Panc1 (cell line): ENCODE measurements around the gene NUP153. TPM values are rescaled to one million over a fixed set of nuclear protein-coding genes. Genes with fewer than 3 reads are reported as not detected.
"Not testable (repeated sequence)": the region's sequence is repeated elsewhere in the genome, so short reads cannot be mapped to it uniquely, and the experiment has no call there.

ENCODE experiments used
- ATAC-seq: fragments of 200-7000 bp; cut with Tn5 transposase; 2 replicates; pipeline ENCODE4 v1.9.1; 2020; ENCODE audit warnings: mild to moderate bottlenecking, moderate library complexity
- BruUV-seq: library from RNA; stranded (reverse); fragments of 400-500 nt; replicated peaks from 2 replicates; lab custom pipeline; 2021; lab: Mats Ljungman, UMichigan
- CTCF ChIA-PET: fragments of 300-600 bp; sonication (Branson Sonifier 250); formaldehyde crosslinking; loops from one replicate; lab custom pipeline; 2022; ENCODE audit warnings: antibody characterized with exemption; lab: Charles Lee
- POLR2A ChIA-PET: fragments of 300-600 bp; sonication (Branson Sonifier 250); formaldehyde crosslinking; loops from one replicate; lab custom pipeline; 2022; ENCODE audit warnings: antibody characterized with exemption; lab: Charles Lee
- DNase-seq: peaks from one replicate; pipeline ENCODE4 v3.0.0-alpha.2; 2010; ENCODE audit warnings: low read depth, low spot score
- H3K27ac ChIP-seq: 2 replicates; pipeline ENCODE4 v1.5.1; 2011; ENCODE audit warnings: mild to moderate bottlenecking, low read length, inconsistent platforms
- H3K27me3 ChIP-seq: fragments of 200-500 bp; sonication (Bioruptor generic); 2 replicates; pipeline ENCODE4 v1.6.0; 2014; ENCODE audit warnings: low read length, inconsistent platforms; ENCODE audit not compliant: control insufficient read depth, insufficient read depth
- H3K36me3 ChIP-seq: fragments of 200-500 bp; sonication (Bioruptor generic); 2 replicates; pipeline ENCODE4 v1.5.1; 2014; ENCODE audit warnings: inconsistent platforms, mild to moderate bottlenecking, low read length, moderate library complexity; ENCODE audit not compliant: control insufficient read depth, insufficient read depth
- H3K4me1 ChIP-seq: 2 replicates; pipeline ENCODE4 v1.5.1; 2011; ENCODE audit warnings: inconsistent platforms, mild to moderate bottlenecking, low read length, moderate library complexity; ENCODE audit not compliant: control insufficient read depth, insufficient read depth
- H3K4me3 ChIP-seq, 2 experiments: 2 replicates each; pipeline ENCODE4 v1.5.1; 2011 to 2012; ENCODE audit warnings: low read depth in 2 of 2, low read length in 2 of 2, mild to moderate bottlenecking in 2 of 2, inconsistent platforms in 1 of 2, moderate library complexity in 1 of 2
- H3K9me3 ChIP-seq: fragments of 200-500 bp; sonication (Bioruptor generic); 2 replicates; pipeline ENCODE4 v1.5.1; 2014; ENCODE audit warnings: low read depth, mild to moderate bottlenecking, inconsistent platforms, low read length, moderate library complexity; ENCODE audit not compliant: control insufficient read depth, insufficient read depth
- POLR2AphosphoS5 ChIP-seq: IDR thresholded peaks from 2 replicates; pipeline ENCODE4 v1.6.1; 2012; ENCODE audit warnings: mild to moderate bottlenecking, low read depth, low read length, moderate library complexity
- SIN3A ChIP-seq: IDR thresholded peaks from 2 replicates; pipeline ENCODE4 v1.6.1; 2012; ENCODE audit warnings: low read depth, mild to moderate bottlenecking, low read length, moderate library complexity, borderline replicate concordance; ENCODE audit not compliant: insufficient read depth
- TCF7L2 ChIP-seq: IDR thresholded peaks from 2 replicates; pipeline ENCODE4 v1.6.1; 2011; ENCODE audit warnings: mild to moderate bottlenecking, low read depth, low read length, inconsistent platforms
- in situ Hi-C: cut with HindIII; loops from 2 replicates; pipeline ENCODE4 v1.10.0; 2016; ENCODE audit warnings: low sequenced_read_pairs, low pct_unique_long_range_greater_than_20kb
- intact Hi-C: fragments of 100-400 bp; cut with micrococcal nuclease; formaldehyde crosslinking; loops from one replicate; pipeline ENCODE4 v1.10.0; 2022; ENCODE audit not compliant: unreplicated experiment
- total RNA-seq: library from RNA; stranded (reverse); gene quantifications from one replicate; pipeline ENCODE4 v1.2.1, GENCODE V29; 2021; ENCODE audit not compliant: unreplicated experiment
- TF ChIP-seq, protein P1 (sequence below), 2 experiments: IDR thresholded peaks; 2 replicates each; pipeline ENCODE4 v1.6.1; 2011 to 2012; ENCODE audit warnings: low read depth in 2 of 2, control low read depth in 1 of 2, low read length in 1 of 2, mild to moderate bottlenecking in 1 of 2, moderate library complexity in 1 of 2; ENCODE audit not compliant: insufficient read depth in 1 of 2
- TF ChIP-seq, protein P2 (sequence below): fragments of 450-650 bp; IDR thresholded peaks from 2 replicates; pipeline ENCODE4 v1.5.1; 2017; ENCODE audit warnings: mild to moderate bottlenecking

NUP153 gene
- total RNA-seq, 1 experiment from 2014 or later, result 62.0 TPM

DNA sequence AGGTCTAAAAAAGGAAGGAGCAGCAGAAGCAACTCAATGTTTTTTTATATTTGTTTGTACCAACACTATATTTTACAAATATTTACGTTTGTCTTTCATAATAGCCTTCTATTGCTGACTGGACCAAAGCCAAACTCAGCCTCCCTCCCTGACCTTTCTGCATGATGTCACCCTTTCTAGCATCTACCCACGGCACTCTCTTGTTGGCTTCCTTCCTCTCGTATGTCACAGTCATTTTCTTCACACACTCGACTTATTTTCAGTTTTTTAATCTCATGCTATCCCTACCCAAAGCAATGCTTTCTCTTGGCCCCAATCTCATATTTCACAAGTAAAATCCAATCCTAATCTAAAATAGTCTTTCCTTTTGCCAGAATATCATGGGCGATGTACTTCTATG is 122.9 kb downstream of the NUP153 start:
- H3K9me3 ChIP-seq, result no peaks in the 10 kb centered on the region
- no TSS peak for BruUV-seq
- TF ChIP-seq TCF7L2 (no peak), SIN3A (no peak), POLR2AphosphoS5 (no peak)
- TF ChIP-seq, protein P1, sequence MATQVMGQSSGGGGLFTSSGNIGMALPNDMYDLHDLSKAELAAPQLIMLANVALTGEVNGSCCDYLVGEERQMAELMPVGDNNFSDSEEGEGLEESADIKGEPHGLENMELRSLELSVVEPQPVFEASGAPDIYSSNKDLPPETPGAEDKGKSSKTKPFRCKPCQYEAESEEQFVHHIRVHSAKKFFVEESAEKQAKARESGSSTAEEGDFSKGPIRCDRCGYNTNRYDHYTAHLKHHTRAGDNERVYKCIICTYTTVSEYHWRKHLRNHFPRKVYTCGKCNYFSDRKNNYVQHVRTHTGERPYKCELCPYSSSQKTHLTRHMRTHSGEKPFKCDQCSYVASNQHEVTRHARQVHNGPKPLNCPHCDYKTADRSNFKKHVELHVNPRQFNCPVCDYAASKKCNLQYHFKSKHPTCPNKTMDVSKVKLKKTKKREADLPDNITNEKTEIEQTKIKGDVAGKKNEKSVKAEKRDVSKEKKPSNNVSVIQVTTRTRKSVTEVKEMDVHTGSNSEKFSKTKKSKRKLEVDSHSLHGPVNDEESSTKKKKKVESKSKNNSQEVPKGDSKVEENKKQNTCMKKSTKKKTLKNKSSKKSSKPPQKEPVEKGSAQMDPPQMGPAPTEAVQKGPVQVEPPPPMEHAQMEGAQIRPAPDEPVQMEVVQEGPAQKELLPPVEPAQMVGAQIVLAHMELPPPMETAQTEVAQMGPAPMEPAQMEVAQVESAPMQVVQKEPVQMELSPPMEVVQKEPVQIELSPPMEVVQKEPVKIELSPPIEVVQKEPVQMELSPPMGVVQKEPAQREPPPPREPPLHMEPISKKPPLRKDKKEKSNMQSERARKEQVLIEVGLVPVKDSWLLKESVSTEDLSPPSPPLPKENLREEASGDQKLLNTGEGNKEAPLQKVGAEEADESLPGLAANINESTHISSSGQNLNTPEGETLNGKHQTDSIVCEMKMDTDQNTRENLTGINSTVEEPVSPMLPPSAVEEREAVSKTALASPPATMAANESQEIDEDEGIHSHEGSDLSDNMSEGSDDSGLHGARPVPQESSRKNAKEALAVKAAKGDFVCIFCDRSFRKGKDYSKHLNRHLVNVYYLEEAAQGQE (IDR thresholded peaks at IDR 0.05; ENCODE audit: insufficient read depth in 1 of 2, low read depth in 2 of 2, low read length in 1 of 2), result no peak
- TF ChIP-seq, protein P2, sequence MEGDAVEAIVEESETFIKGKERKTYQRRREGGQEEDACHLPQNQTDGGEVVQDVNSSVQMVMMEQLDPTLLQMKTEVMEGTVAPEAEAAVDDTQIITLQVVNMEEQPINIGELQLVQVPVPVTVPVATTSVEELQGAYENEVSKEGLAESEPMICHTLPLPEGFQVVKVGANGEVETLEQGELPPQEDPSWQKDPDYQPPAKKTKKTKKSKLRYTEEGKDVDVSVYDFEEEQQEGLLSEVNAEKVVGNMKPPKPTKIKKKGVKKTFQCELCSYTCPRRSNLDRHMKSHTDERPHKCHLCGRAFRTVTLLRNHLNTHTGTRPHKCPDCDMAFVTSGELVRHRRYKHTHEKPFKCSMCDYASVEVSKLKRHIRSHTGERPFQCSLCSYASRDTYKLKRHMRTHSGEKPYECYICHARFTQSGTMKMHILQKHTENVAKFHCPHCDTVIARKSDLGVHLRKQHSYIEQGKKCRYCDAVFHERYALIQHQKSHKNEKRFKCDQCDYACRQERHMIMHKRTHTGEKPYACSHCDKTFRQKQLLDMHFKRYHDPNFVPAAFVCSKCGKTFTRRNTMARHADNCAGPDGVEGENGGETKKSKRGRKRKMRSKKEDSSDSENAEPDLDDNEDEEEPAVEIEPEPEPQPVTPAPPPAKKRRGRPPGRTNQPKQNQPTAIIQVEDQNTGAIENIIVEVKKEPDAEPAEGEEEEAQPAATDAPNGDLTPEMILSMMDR, result no peak
- H3K4me1 ChIP-seq, result 0 out of 2 replicates have a peak, but pooled peaks cover 3% of the 10 kb centered on the region
- DNase-seq (no peak), ATAC-seq (0 out of 2 replicates have a peak, but pooled peaks have one; percentile 3)
- CTCF ChIA-PET, result interaction anchor here (0.6 to 1.0 kb wide), 10 partner anchors 88 to 469 kb away, joined by 3 to 11 read pairs (median 4); no protein-coding TSS in a partner anchor
- no peak overlapping the region; a peak in 1 of 4 replicates for H3K4me3 ChIP-seq
- no peaks in the 10 kb centered on the region for H3K27me3 ChIP-seq
- intact Hi-C loops, result loop anchor here (1.0 to 10.0 kb wide), 3 partner anchors 189 to 428 kb away; partner anchors contain the start of genes CAP2 and RBM24
- no peak overlapping the region for H3K27ac ChIP-seq
- no peaks in the 10 kb centered on the region for H3K36me3 ChIP-seq
- POLR2A ChIA-PET, result no interaction called here
- in situ Hi-C loops, result no loop called here

DNA sequence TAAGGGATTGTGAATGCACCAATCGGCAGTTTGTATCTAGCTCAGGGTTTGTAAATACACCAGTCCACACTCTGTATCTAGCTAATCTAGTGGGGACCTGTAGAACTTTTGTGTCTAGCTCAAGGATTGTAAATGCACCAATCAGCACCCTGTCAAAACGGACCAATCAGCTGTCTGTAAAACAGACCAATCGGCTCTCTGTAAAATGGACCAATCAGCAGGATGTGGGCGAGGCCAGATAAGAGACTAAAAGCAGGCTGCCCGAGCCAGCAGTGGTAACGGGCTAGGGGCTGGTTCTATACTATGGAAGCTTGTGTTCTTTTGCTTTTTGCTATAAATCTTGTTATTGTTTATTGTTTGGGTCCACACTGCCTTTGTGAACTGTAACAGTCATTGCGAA is 125.4 kb downstream of the NUP153 start:
- peaks cover 14% of the 10 kb centered on the region; the same call in 1 of the 2 replicates for H3K9me3 ChIP-seq
- intact Hi-C loops, result loop anchor here (10.0 kb wide), 2 partner anchors 186 to 296 kb away; partner anchors contain the start of genes CAP2 and RBM24
- BruUV-seq, ATAC-seq, H3K36me3 ChIP-seq, DNase-seq, H3K27me3 ChIP-seq, H3K4me1 ChIP-seq, POLR2A ChIA-PET, in situ Hi-C loops, H3K4me3 ChIP-seq, H3K27ac ChIP-seq: not testable (repeated sequence)
- CTCF ChIA-PET, result interaction anchor here (0.9 kb wide), 1 partner anchor 10 kb away, joined by 3 read pairs; no protein-coding TSS in a partner anchor

DNA sequence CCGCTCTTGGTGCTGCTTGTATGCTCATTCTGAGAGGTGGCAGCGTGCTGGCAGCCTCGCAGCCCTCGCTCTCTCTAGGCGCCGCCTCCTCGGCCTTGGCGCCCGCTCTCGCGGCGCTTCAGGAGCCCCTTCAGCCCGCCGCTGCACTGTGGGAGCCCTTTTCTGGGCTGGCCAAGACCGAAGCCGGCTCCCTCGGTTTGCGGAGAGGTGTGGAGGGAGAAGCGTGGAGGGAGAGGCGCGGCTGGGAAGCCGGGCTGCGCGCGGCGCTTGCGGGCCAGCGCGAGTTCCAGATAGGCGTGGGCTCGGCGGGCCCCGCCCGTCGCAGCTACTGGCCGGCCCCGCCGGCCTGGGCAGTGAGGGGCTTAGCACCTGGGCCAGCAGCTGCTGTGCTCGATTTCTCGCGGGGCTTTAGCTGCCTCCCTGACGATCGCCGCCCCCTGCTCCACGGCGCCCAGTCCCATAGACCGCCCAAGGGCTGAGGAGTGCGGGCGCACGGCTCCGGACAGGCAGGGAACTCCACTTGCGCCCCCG is 126.1 kb downstream of the NUP153 start:
- peaks cover 14% of the 10 kb centered on the region; the same call in 1 of the 2 replicates for H3K9me3 ChIP-seq
- peak overlapping the region; percentile 54 to 62 for H3K4me3 ChIP-seq
- BruUV-seq, result no TSS peak
- peak overlapping the region; percentile 72 for H3K27ac ChIP-seq
- ChIA-PET CTCF (interaction anchor here (0.6 to 0.9 kb wide), 2 partner anchors 11 to 583 kb away, joined by 3 read pairs; no protein-coding TSS in a partner anchor), POLR2A (no interaction called here)
- H3K36me3 ChIP-seq, result no peaks in the 10 kb centered on the region
- no peaks in the 10 kb centered on the region for H3K27me3 ChIP-seq
- DNase-seq (no peak), ATAC-seq (peak; percentile 89)
- in situ Hi-C loops, result no loop called here
- intact Hi-C loops, result loop anchor here (10.0 kb wide), 2 partner anchors 186 to 296 kb away; partner anchors contain the start of genes CAP2 and RBM24
- TF ChIP-seq, protein P2, result no peak
- peak; percentile 42; the same call in 1 of the 2 replicates for TF ChIP-seq TCF7L2
- 0 out of 2 replicates have a peak, but pooled peaks cover 3% of the 10 kb centered on the region for H3K4me1 ChIP-seq
